ENCODE data around the gene VAV1. TPM values are rescaled to one million over a fixed set of nuclear protein-coding genes. Genes with fewer than 3 reads are reported as not detected.

VAV1 gene
- total and polyA plus RNA-seq, 9 of the 15 experiments (the other 6 are each of a cell fraction or from before 2014, with no cell fraction given) = 0.46 to 20.1 (median 11.1) TPM

- Histone ChIP-seq H3K27me3 (ENCODE audit: control insufficient read depth in 2 of 2, insufficient read depth in 2 of 2, low read length in 2 of 2) (peaks cover 0 to 5% of the 10 kb centered on the region in 2 experiments; a peak in 2 of 5 replicates), H3K4me2 (ENCODE audit: insufficient read depth, low read length) (no peak overlapping the region), H2AFZ (ENCODE audit: low read depth, low read length) (peak overlapping the region; percentile 34; the same call in 1 of the 2 replicates), H3K27ac (ENCODE audit: extremely low read depth, low read depth, low read length) (no peak overlapping the region), H3K4me3 (no peak overlapping the region), H3K9ac (ENCODE audit: insufficient read depth in 1 of 2, low read depth in 2 of 2, low read length in 2 of 2) (no peak overlapping the region), H3K36me3 (ENCODE audit: control insufficient read depth, insufficient read depth, low read length) (no peaks in the 10 kb centered on the region), H3K9me3 (replicated peaks; ENCODE audit: control insufficient read depth, insufficient read depth, low read depth, low read length) (no peaks in the 10 kb centered on the region), H4K20me1 (replicated peaks; ENCODE audit: control insufficient read depth, insufficient read depth, low read length) (no peaks in the 10 kb centered on the region), H3K9me1 (ENCODE audit: control insufficient read depth, insufficient read depth, low read length) (no peaks in the 10 kb centered on the region), H3K79me2 (ENCODE audit: control insufficient read depth, insufficient read depth, low read length) (no peaks in the 10 kb centered on the region), H3K4me1 (replicated peaks in 1 of 2; ENCODE audit: control insufficient read depth in 2 of 2, insufficient read depth in 2 of 2, low read length in 2 of 2) (peaks cover 0 to 15% of the 10 kb centered on the region in 2 experiments; a peak in 3 of 5 replicates)
- intact Hi-C loops (cut with micrococcal nuclease) (loop anchor here (10.0 kb wide), 2 partner anchors 101 to 821 kb away; partner anchors contain the start of gene SH2D3A), in situ Hi-C loops (cut with MboI) (loop anchor here (5.0 to 10.0 kb wide), 3 partner anchors 224 to 739 kb away; no protein-coding TSS in a partner anchor)
- FAIRE-seq (no peak), ATAC-seq (no peak), DNase-seq (ENCODE audit: extremely low read depth in 1 of 4, low spot score in 3 of 4) (no peak)
- no TSS peak for BruUV-seq (replicated peaks)
- TF ChIP-seq CC2D1A (IDR thresholded peaks at IDR 0.05) (no peak), ZNF449 (CRISPR knock-in tag; IDR thresholded peaks at IDR 0.05) (peak; percentile 82), CREB3 (tag; conservative IDR thresholded peaks at IDR 0.05; ENCODE audit: low read depth) (0 out of 2 replicates have a peak, but pooled peaks have one; percentile 60), ZNF146 (CRISPR knock-in tag; IDR thresholded peaks at IDR 0.05; ENCODE audit: unreplicated experiment) (no peak), HMG20A (CRISPR knock-in tag; conservative IDR thresholded peaks at IDR 0.05) (no peak), HDAC8 (tag; IDR thresholded peaks at IDR 0.05) (0 out of 2 replicates have a peak, but pooled peaks have one; percentile 45), CHCHD3 (CRISPR knock-in tag; IDR thresholded peaks at IDR 0.05) (no peak), ID3 (CRISPR knock-in tag; IDR thresholded peaks at IDR 0.05) (no peak), ID3 (tag; IDR thresholded peaks at IDR 0.05) (0 out of 2 replicates have a peak, but pooled peaks have one; percentile 30), PHB2 (IDR thresholded peaks at IDR 0.05; ENCODE audit: low read depth) (no peak), GTF2A2 (tag; IDR thresholded peaks at IDR 0.05) (0 out of 2 replicates have a peak, but pooled peaks have one; percentile 23)
- TF ChIP-seq, protein P1, sequence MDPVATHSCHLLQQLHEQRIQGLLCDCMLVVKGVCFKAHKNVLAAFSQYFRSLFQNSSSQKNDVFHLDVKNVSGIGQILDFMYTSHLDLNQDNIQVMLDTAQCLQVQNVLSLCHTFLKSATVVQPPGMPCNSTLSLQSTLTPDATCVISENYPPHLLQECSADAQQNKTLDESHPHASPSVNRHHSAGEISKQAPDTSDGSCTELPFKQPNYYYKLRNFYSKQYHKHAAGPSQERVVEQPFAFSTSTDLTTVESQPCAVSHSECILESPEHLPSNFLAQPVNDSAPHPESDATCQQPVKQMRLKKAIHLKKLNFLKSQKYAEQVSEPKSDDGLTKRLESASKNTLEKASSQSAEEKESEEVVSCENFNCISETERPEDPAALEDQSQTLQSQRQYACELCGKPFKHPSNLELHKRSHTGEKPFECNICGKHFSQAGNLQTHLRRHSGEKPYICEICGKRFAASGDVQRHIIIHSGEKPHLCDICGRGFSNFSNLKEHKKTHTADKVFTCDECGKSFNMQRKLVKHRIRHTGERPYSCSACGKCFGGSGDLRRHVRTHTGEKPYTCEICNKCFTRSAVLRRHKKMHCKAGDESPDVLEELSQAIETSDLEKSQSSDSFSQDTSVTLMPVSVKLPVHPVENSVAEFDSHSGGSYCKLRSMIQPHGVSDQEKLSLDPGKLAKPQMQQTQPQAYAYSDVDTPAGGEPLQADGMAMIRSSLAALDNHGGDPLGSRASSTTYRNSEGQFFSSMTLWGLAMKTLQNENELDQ (CRISPR knock-in tag; IDR thresholded peaks at IDR 0.05; ENCODE audit: borderline replicate concordance) = no peak
- TF ChIP-seq, protein P2, sequence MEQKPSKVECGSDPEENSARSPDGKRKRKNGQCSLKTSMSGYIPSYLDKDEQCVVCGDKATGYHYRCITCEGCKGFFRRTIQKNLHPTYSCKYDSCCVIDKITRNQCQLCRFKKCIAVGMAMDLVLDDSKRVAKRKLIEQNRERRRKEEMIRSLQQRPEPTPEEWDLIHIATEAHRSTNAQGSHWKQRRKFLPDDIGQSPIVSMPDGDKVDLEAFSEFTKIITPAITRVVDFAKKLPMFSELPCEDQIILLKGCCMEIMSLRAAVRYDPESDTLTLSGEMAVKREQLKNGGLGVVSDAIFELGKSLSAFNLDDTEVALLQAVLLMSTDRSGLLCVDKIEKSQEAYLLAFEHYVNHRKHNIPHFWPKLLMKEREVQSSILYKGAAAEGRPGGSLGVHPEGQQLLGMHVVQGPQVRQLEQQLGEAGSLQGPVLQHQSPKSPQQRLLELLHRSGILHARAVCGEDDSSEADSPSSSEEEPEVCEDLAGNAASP (IDR thresholded peaks at IDR 0.05) = no peak
- WGBS (ENCODE audit: insufficient coverage, low coverage, missing lambda C conversion rate) = 34% methylated on average over 10 of the region's 10 CpGs
- POLR2A ChIA-PET = no interaction called here
- CTCF ChIA-PET (ENCODE audit: low intra/inter-chr PET ratio) = no interaction called here
Observed at GRCh38 chr19:6865849-6866248, 93.3 kb downstream of the VAV1 start.

All from K562 (cell line).